Tibial nerve (tissue), 4 donors: ENCODE data around the gene ARHGEF28.

Experiments used
- CTCF ChIP-seq, 5 experiments: fragments of 200-600 bp in 3 of 5; fragments of 450-650 bp in 2 of 5; sonication (generic) in 3 of 5; IDR thresholded peaks; one replicate each; pipeline ENCODE4 v1.5.1; 2016 to 2019; ENCODE audit warnings: antibody characterized with exemption in 5 of 5, mild to moderate bottlenecking in 3 of 5, moderate library complexity in 2 of 5
- EP300 ChIP-seq, 2 donors: sonication (generic); formaldehyde crosslinking; IDR thresholded peaks; one replicate each; pipeline ENCODE4 v1.6.1; 2017; ENCODE audit warnings: antibody characterized with exemption in 2 of 2, mild to moderate bottlenecking in 1 of 2
- POLR2A ChIP-seq, 2 donors: fragments of 450-650 bp; IDR thresholded peaks; one replicate each; pipeline ENCODE4 v1.6.1; 2017; ENCODE audit warnings: antibody characterized with exemption in 2 of 2, mild to moderate bottlenecking in 2 of 2, moderate library complexity in 2 of 2

DNA sequence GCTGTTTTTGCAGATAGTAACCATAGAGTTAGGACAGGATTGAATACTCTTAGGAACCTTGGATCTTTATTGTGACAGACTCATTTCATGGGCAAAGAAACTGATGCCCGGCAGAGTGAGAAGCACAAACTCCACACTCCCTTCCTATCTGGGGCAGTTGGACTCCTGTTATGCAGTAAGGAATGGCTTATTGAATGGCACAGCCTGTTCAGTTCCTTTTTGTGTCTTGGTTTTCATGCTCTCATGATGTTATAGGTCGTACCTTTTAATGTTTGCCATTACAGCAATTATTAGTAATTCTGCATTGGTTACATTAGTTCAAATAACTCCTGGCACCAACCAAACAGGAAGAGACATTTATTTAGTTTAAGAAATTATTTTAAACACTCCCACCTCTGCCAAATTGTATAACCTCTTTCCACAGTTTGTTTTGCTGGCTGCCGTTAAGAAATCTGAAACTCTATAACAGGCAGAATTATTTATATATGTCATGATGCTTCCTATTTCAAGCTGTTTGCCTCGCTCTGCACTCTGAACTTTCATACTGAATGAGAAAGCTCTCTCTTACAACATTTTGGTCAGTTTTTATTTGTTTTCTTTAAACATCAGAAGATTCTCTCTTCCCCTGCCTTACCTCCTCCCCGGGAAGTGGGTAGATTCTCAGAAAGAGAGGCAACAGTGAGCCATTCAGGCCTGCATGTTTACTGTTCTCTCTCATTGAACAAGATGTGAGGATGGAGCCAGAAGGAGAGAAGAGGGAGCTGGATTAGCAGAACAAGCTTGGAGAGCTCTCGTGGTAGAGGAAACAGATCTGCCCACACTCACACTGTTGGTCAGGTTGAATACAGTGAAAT is 144.4 kb downstream of the ARHGEF28 start:
- TF ChIP-seq CTCF (IDR thresholded peaks at IDR 0.05) = no peak
- TF ChIP-seq EP300 (IDR thresholded peaks at IDR 0.05) = no peak
- TF ChIP-seq POLR2A (IDR thresholded peaks at IDR 0.05) = no peak
